Brain microvascular endothelial cell (primary cell): ENCODE data around the gene DAP3.
"Not testable (repeated sequence)": the region's sequence is repeated elsewhere in the genome, so short reads cannot be mapped to it uniquely, and the experiment has no call there.

Experiments
- DNase-seq: peaks from one replicate; pipeline ENCODE4 v3.0.0-alpha.2; 2020
- H3K27ac ChIP-seq: fragments of 250-450 bp; sonication (Bioruptor Pico); 2 replicates; pipeline ENCODE4 v1.5.1; 2020; ENCODE audit warnings: mild to moderate bottlenecking, moderate library complexity
- H3K27me3 ChIP-seq: fragments of 250-450 bp; sonication (Bioruptor Pico); replicated peaks from 2 replicates; pipeline ENCODE4 v1.5.1; 2020; ENCODE audit warnings: mild to moderate bottlenecking
- H3K36me3 ChIP-seq: fragments of 250-450 bp; sonication (Bioruptor Pico); replicated peaks from 2 replicates; pipeline ENCODE4 v1.5.1; 2020; ENCODE audit warnings: mild to moderate bottlenecking
- H3K4me3 ChIP-seq: 2 replicates; pipeline ENCODE4 v1.5.1; 2011; ENCODE audit warnings: low read depth, mild to moderate bottlenecking, control low read depth, low read length, moderate library complexity
- in situ Hi-C: cut with HindIII; loops from 2 replicates; pipeline ENCODE4 v1.10.0; 2017; ENCODE audit warnings: low sequenced_read_pairs, low pct_ligation_motif_present
- TF ChIP-seq, protein P1 (sequence below): IDR thresholded peaks from 2 replicates; pipeline ENCODE4 v1.5.1; 2011; ENCODE audit warnings: low read depth, mild to moderate bottlenecking, moderate library complexity, low read length, control low read depth, inconsistent platforms; ENCODE audit errors: missing control alignments

Gene DAP3

DNA sequence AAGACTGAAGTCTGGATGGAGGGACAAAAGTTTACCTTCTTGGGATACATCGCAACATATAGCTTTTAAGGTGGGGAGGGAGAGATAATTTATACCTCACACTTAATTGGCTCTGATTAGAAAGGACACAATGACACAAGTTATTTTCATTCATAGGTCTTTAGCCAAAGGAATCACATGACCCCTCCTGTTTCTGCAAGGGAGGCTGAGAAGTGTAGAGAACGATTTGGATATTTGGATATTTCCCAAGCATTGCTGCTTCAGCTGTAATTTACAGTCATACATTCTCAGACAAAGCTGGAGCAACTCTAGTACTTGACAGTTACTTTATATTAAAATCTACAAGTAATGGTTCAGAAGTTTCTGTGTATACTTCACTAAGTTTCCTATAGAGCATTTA lies 24.2 kb downstream of the DAP3 start:
- no peak overlapping the region for H3K4me3 ChIP-seq
- DNase-seq = no peak
- in situ Hi-C loops = no loop called here
- no peaks in the 10 kb centered on the region for H3K27me3 ChIP-seq
- H3K36me3 ChIP-seq = peaks cover 20% of the 10 kb centered on the region
- H3K27ac ChIP-seq = no peak overlapping the region
- TF ChIP-seq, protein P1, sequence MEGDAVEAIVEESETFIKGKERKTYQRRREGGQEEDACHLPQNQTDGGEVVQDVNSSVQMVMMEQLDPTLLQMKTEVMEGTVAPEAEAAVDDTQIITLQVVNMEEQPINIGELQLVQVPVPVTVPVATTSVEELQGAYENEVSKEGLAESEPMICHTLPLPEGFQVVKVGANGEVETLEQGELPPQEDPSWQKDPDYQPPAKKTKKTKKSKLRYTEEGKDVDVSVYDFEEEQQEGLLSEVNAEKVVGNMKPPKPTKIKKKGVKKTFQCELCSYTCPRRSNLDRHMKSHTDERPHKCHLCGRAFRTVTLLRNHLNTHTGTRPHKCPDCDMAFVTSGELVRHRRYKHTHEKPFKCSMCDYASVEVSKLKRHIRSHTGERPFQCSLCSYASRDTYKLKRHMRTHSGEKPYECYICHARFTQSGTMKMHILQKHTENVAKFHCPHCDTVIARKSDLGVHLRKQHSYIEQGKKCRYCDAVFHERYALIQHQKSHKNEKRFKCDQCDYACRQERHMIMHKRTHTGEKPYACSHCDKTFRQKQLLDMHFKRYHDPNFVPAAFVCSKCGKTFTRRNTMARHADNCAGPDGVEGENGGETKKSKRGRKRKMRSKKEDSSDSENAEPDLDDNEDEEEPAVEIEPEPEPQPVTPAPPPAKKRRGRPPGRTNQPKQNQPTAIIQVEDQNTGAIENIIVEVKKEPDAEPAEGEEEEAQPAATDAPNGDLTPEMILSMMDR = no peak

DNA sequence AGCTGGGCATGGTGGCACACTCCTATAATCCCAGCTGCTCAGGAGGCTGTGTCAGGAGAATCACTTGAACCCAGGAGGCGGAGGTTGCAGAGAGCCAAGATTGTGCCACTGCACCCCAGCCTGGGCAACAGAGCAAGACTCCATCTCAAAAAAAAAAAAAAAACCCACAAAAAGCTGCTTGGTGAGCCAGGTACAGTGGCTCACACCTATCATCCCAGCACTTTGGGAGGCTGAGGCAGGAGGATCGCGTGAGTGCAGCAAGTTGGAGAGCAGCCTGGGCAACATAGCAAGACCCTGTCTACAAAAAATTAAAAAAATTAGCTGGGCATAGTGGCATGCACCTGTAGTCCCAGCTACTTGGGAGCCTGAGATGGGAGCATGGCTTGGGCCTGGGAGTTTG lies 26.2 kb downstream of the DAP3 start:
- in situ Hi-C loops, H3K4me3 ChIP-seq, H3K27ac ChIP-seq, DNase-seq, H3K27me3 ChIP-seq: not testable (repeated sequence)
- peaks cover 25% of the 10 kb centered on the region for H3K36me3 ChIP-seq

DNA sequence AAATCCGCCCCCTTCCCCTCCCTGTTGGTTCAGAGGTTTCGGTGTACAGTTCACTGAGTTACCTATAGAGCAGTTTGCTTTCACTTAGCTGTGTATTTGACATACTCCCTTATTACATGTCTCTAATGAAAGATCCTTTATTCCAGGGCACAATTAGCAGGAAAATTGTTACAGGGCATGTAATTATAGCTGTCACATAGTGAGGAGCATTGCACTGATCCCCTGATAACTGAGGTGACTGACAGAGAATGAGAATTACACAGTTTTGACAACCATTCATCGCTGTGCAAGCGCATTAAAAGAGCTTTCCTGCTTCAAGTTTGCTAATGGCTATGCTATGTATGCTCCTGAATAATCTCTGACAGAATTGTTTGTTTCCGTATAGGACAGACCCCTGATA lies 26.9 kb downstream of the DAP3 start:
- TF ChIP-seq, protein P1 = no peak
- H3K36me3 ChIP-seq = peaks cover 22% of the 10 kb centered on the region
- in situ Hi-C loops = no loop called here

DNA sequence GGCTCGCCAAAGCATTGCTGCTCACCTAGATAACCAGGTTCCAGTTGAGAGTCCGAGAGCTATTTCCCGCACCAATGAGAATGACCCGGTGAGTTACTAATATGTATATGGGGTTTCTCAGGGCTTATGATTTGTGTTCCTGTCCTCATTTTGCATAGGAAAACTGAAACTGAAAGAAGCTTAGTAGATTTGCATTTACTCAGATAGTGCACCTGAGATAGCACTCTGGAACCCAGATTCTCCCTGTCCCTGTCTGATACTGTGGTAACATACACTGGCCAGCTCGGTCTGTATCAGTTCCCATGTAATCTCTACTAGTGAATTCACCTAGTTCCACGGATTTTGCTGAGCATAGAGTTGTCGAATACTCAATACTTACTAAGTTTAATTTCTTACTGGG lies 28.1 kb downstream of the DAP3 start:
- in situ Hi-C loops = no loop called here
- peaks cover 20% of the 10 kb centered on the region for H3K36me3 ChIP-seq
- H3K27ac ChIP-seq = no peak overlapping the region
- no peak for DNase-seq
- TF ChIP-seq, protein P1 = no peak
- no peaks in the 10 kb centered on the region for H3K27me3 ChIP-seq
- no peak overlapping the region for H3K4me3 ChIP-seq

More for the DNA sequence above, 26.9 kb downstream of the DAP3 start:
- Histone ChIP-seq H3K27me3 (no peaks in the 10 kb centered on the region), H3K27ac (no peak overlapping the region), H3K4me3 (no peak overlapping the region)
- no peak for DNase-seq

DNA sequence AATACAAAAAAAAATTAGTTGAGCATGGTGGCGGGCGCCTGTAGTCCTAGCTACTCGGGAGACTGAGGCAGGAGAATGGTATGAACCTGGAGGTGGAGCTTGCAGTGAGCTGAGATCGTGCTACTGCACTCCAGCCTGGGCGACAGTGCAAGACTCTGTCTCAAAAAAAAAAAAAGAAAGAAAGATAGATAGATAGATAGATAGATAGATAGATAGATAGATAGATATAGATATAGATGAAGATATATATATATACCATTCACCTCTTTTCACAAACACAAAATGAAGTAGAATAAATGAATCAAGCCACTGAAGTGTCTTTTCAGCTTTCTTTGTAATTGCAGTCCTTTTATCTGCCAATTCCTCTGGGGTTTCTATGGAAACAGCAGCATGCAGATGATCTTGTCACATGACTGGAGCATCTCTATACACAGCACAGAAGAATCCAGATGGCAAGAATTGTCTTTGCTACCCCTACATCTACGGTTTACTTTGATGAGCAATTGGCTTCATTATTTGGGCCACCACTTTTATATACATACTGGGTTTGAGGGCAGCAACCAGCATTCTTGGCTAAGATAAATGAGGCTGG lies 29.7 kb downstream of the DAP3 start:
- H3K36me3 ChIP-seq = peaks cover 14% of the 10 kb centered on the region
- H3K4me3 ChIP-seq, DNase-seq, in situ Hi-C loops, H3K27me3 ChIP-seq, H3K27ac ChIP-seq: not testable (repeated sequence)

DNA sequence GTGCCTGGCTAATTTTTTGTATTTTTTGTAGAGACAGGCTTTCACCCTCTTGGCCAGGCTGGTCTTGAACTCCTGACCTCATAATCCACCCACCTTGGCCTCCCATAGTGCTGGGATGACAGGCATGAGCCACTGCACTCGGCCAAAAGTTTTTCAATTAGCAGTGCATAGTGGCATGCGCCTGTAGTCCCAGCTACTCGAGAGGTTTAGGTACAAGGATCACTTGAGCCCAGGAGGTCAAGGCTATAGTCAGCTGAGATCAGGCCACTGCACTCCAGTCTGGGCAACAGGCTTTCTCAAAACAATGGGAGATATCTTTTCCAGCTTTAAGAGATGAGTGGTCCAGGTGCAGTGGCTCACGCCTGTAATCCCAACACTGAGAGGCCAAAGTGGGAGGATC lies 30.8 kb downstream of the DAP3 start:
- Histone ChIP-seq H3K27ac (no peak overlapping the region), H3K27me3 (no peaks in the 10 kb centered on the region), H3K4me3 (no peak overlapping the region), H3K36me3 (peaks cover 12% of the 10 kb centered on the region)
- TF ChIP-seq, protein P1 = no peak
- in situ Hi-C loops = no loop called here
- no peak for DNase-seq

DNA sequence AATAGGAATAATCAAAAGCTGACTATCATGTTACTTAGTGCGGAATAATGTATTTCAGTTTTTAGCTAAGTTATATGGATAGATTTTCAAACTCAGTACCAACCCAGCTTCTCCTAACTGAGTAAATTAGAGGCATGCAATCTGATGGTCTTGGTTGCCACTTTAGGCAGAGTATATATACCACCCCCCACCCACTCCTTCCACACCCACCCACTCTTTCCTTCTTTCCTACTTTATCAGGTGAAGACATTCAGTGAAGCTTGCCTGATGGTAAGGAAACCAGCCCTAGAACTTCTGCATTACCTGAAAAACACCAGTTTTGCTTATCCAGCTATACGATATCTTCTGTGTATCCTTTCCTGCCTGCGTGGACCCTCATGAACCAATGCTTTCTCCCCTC lies 36.3 kb downstream of the DAP3 start:
- Histone ChIP-seq H3K27me3 (no peaks in the 10 kb centered on the region), H3K4me3 (no peak overlapping the region), H3K27ac (no peak overlapping the region), H3K36me3 (peaks cover 31% of the 10 kb centered on the region)
- in situ Hi-C loops = no loop called here
- DNase-seq = no peak
- TF ChIP-seq, protein P1 = no peak
